Heart left ventricle (tissue), 16 donors: ENCODE data around the gene CSRP1. TPM values are rescaled to one million over a fixed set of nuclear protein-coding genes. Genes with fewer than 3 reads are reported as not detected.
"Not testable (repeated sequence)": the region's sequence is repeated elsewhere in the genome, so short reads cannot be mapped to it uniquely, and the experiment has no call there.

Source experiments
- ATAC-seq, 4 donors: fragments of 200-7000 bp; cut with Tn5 transposase; one replicate each; pipeline ENCODE4 v1.9.1; 2020 to 2022; ENCODE audit warnings: moderate library complexity in 4 of 4, mild to moderate bottlenecking in 3 of 4, moderate number of reproducible peaks in 1 of 4
- DNase-seq, 5 donors: peaks; one replicate each; pipeline ENCODE4 v3.0.0-alpha.2; 2020
- H3K27ac ChIP-seq, 12 donors: fragments of 200-600 bp; sonication (generic) in 4 of 12; one replicate each; pipeline versions ENCODE4 v1.5.0 to v1.8.0; 2016 to 2022; ENCODE audit warnings: mild to moderate bottlenecking in 2 of 12
- H3K27me3 ChIP-seq, 9 donors: fragments of 200-600 bp; sonication (generic) in 2 of 9; one replicate each; pipeline versions ENCODE4 v1.5.1 to v1.8.0; 2016 to 2022; ENCODE audit warnings: mild to moderate bottlenecking in 3 of 9
- H3K36me3 ChIP-seq, 9 donors: fragments of 200-600 bp; sonication (generic) in 2 of 9; one replicate each; pipeline versions ENCODE4 v1.5.0 to v1.8.0; 2018 to 2022; ENCODE audit warnings: mild to moderate bottlenecking in 2 of 9
- H3K4me1 ChIP-seq, 12 donors: fragments of 200-600 bp; sonication (generic) in 4 of 12; one replicate each; pipeline versions ENCODE4 v1.5.0 to v1.8.0; 2016 to 2022; ENCODE audit warnings: mild to moderate bottlenecking in 3 of 12
- H3K4me3 ChIP-seq, 12 donors: fragments of 200-600 bp; sonication (generic) in 4 of 12; one replicate each; pipeline versions ENCODE4 v1.5.0 to v1.8.0; 2017 to 2022; ENCODE audit warnings: mild to moderate bottlenecking in 9 of 12, moderate library complexity in 4 of 12
- H3K9me3 ChIP-seq, 12 donors: fragments of 200-600 bp; sonication (generic) in 4 of 12; one replicate each; pipeline versions ENCODE4 v1.5.0 to v1.8.0; 2016 to 2022; ENCODE audit warnings: mild to moderate bottlenecking in 1 of 12
- POLR2A ChIP-seq, 2 donors: fragments of 450-650 bp; IDR thresholded peaks; one replicate each; pipeline ENCODE4 v1.6.1; 2017; ENCODE audit warnings: antibody characterized with exemption in 2 of 2, mild to moderate bottlenecking in 2 of 2, moderate library complexity in 2 of 2
- WGBS, 4 donors: extraction: QIAGEN DNeasy Blood & Tissue Kit in 2 of 4; methylation state at CpG; one replicate each; pipeline versions ENCODE4 v1.1.5 to v1.1.7; 2013 to 2018; 5-methylcytosine and 5-hydroxymethylcytosine counted together
- intact Hi-C, 10 donors: fragments of 100-400 bp; cut with DNase I; formaldehyde crosslinking; loops; one replicate each; pipeline versions ENCODE4 v1.11.1 to v1.14.2; 2022
- polyA plus RNA-seq, 2 donors: library from polyadenylated mRNA; stranded (reverse); fragments of 200-250 nt; gene quantifications; one replicate each; pipeline ENCODE4 v1.2.3, GENCODE V29; 2013
- total RNA-seq, 9 donors: library from RNA; depleted of rRNA in 2 of 9; stranded (reverse); fragments of >200 nt in 2 of 9; fragmentation: NEBNext Ultra II Directional in 3 of 9; extraction: Animal tissue kit (Norgen Biotek cat#: 25700) in 3 of 9; gene quantifications; one replicate each; pipeline versions ENCODE4 v1.1.0 to v1.2.4, GENCODE V29; 2016 to 2023
- TF ChIP-seq, protein P1 (sequence below), 12 donors: fragments of 200-600 bp; sonication (generic) in 4 of 12; IDR thresholded peaks; one replicate each; pipeline versions ENCODE4 v1.5.0 to v1.8.0; 2018 to 2022; ENCODE audit warnings: antibody characterized with exemption in 12 of 12, mild to moderate bottlenecking in 5 of 12
- donor health status: ischemic (EF 13 %, LVEDD 7.1; RV severe dilation, severe dysfunction).
- donor health status: healthy with polysubstance abuse.
- donor health status: DM: no; HTN: yes; CAD: no.
- donor health status: DM: no; HTN: no; CAD: no.
- donor health status: ischemic (EF 25% LVEDD 6.9; RV normal size, moderate dysfunction).
- donor health status: ischemic (EF 25% LVEDD 5.7; RV mildly dilated, moderate dysfunction).
- donor health status: healthy.
- donor health status: DM: yes; HTN: yes; CAD: no.
- donor health status: ischemic (EF 35%, LVEDD 5.7; RV mildly dilated, moderate dysfunction).
- donor health status: nonischemic (EF 11% LVEDD 7.7; RV severe dilation, severe dysfunction).
- donor health status: DM: yes; HTN: yes; CAD: no.
- donor health status: PGD.
- donor health status: ischemic (EF 29% LVEDD 5.4; RV normal size, mild dysfunction).
- donor health status: nonischemic (EF 23%, LVEDD 6.1; RV moderate dilation, normal function).

Gene CSRP1
- total and polyA plus RNA-seq, 11 donors = 35.8 to 325 (median 78.6) TPM

DNA sequence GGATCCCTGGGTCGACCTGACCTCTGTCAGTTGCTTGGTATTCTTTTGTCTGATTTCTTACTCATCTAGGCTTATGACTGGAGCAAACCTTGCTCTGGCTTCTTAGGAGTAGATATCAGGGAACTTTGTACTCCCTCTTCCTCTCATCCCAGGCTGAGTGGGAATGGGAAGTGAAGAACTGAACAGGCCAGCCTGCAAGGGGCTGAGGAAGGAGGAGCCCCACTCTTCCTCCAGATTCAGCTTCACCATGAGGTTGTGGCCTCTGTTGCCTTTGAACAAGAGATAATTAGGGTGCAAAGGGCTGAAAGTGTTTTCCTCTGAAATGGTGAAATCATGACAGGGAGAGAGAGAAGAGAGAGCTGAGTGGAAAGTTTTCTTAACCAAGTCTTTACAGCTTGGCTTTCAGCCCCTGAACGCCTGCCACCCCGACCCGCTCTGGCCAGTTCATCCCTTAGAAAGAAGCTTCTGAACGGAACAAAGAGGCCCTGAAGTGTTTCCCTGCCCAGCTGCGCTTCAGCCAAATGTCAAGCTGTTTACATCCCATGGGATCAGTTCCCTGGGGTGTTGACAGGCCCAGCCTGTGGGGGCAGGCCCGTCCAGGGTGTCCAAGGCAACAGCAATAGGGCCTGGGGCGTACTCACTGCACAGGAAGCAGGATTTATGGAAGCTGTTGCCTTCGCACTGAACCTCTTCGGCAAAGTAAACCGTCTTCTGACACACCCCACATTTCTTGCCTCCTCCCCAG is 11.2 kb downstream of the CSRP1 start:
- intact Hi-C loops = loop anchor here in 1 of 10 donors (1.0 kb wide), 1 partner anchor 26 kb away; the partner anchor contains the start of gene PHLDA3
- no peak overlapping the region for H3K4me3 ChIP-seq
- H3K9me3 ChIP-seq = no peaks in the 10 kb centered on the region
- WGBS, 4 donors = 18 to 32% (median 28%) methylated on average over 9 to 11 of the region's 11 CpGs
- DNase-seq (peak; percentile 75 to 87 (median 85)), ATAC-seq (peak; percentile 80 to 85 (median 84))
- H3K4me1 ChIP-seq = peaks cover 23 to 93% (median 68%) of the 10 kb centered on the region in 12 donors
- H3K27me3 ChIP-seq = no peaks in the 10 kb centered on the region
- TF ChIP-seq, protein P1, sequence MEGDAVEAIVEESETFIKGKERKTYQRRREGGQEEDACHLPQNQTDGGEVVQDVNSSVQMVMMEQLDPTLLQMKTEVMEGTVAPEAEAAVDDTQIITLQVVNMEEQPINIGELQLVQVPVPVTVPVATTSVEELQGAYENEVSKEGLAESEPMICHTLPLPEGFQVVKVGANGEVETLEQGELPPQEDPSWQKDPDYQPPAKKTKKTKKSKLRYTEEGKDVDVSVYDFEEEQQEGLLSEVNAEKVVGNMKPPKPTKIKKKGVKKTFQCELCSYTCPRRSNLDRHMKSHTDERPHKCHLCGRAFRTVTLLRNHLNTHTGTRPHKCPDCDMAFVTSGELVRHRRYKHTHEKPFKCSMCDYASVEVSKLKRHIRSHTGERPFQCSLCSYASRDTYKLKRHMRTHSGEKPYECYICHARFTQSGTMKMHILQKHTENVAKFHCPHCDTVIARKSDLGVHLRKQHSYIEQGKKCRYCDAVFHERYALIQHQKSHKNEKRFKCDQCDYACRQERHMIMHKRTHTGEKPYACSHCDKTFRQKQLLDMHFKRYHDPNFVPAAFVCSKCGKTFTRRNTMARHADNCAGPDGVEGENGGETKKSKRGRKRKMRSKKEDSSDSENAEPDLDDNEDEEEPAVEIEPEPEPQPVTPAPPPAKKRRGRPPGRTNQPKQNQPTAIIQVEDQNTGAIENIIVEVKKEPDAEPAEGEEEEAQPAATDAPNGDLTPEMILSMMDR (IDR thresholded peaks at IDR 0.05) = no peak
- TF ChIP-seq POLR2A (IDR thresholded peaks at IDR 0.05) = no peak
- H3K27ac ChIP-seq = peak overlapping the region; percentile 34 to 98 (median 77)
- H3K36me3 ChIP-seq = peaks cover 0 to 44% (median 12%) of the 10 kb centered on the region in 9 donors

DNA sequence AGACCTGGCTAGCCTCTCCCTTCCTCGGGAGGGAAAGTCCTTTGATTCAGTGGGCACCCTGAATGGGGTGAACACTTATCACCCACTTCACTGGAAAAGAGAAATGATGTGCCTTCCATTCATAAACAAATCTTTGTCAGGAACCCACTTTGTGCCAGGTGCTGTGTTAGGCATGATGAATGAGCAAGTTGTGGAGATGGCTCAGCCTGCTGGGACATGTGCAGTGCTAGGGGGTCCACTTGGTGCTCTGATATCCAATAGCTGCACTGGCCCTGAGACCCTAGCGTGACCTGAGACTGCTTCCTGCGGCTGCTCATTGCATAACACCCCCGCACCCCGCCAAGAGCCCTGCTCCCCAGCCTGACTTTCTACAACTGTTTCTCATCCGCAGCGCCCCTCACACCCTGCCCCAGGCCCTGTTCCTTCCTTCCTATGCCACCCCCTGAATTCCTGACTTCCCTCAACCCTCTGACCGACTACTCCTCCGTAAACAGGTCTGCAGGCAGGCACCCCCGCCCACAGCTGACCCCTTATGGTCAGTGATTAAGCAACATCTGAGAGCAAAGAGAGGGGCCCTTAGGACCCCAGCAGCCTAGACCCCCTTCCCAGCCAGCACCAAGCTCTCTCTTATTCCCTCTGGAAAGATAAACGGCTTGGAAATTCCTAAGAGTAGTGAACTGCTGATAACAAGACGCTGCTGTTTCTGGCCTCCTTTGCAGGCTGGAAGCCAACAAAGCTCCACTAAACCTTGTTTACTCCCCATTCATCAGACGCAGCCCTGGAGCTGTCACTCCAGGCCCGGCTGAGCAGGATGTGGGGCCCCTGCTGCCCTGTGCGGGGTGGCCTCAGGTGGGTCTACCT is 12.9 kb downstream of the CSRP1 start:
- intact Hi-C loops = no loop called here
- peaks cover 23 to 90% (median 70%) of the 10 kb centered on the region in 12 donors for H3K4me1 ChIP-seq
- no peaks in the 10 kb centered on the region for H3K27me3 ChIP-seq
- peak; percentile 10 to 35 (median 19) for ATAC-seq
- no peaks in the 10 kb centered on the region for H3K9me3 ChIP-seq
- TF ChIP-seq POLR2A (IDR thresholded peaks at IDR 0.05) = no peak
- TF ChIP-seq, protein P1 (IDR thresholded peaks at IDR 0.05) = no peak
- DNase-seq = peak in 1 of 5 donors; percentile 76
- H3K4me3 ChIP-seq = no peak overlapping the region
- H3K36me3 ChIP-seq = peaks cover 0 to 52% (median 23%) of the 10 kb centered on the region in 9 donors
- H3K27ac ChIP-seq = peak overlapping the region in 9 of 12 donors; percentile 5 to 98 (median 35)
- WGBS, 4 donors = 42 to 48% (median 43%) methylated on average over 14 to 15 of the region's 15 CpGs

DNA sequence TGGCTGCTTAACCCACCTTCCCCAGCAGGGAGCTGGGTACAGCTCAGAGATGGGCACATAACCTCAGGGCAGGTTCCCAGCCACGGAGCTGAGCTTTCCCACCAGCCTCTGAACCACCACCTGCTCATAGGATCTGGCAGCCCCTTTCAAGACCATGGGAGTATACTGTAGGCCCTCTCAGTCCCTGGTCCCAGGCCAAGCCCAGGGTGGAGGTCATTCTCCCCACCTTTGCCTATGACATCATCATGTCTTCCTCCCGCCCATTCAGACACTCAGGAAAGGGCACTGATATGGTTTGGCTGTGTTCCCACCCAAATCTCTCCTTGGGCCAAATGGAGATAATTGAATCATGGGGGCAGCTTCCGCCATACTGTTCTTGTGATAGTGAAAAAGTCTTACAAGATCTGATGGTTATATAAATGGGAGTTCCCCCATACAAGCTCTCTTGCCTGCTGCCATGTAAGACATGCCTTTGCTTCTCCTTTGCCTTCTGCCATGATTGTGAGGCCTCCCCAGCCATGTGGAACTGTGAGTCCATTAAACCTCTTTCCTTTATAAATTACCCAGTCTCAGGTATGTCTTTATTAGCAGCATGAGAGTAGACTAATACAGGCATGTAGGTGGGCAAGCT is 13.8 kb downstream of the CSRP1 start:
- Histone ChIP-seq H3K27ac (peak overlapping the region in 6 of 12 donors; percentile 22 to 98 (median 70)), H3K4me1 (peaks cover 23 to 90% (median 74%) of the 10 kb centered on the region in 12 donors), H3K36me3 (peaks cover 0 to 54% (median 31%) of the 10 kb centered on the region in 9 donors)
- H3K27me3 ChIP-seq, ATAC-seq, H3K9me3 ChIP-seq, H3K4me3 ChIP-seq, intact Hi-C loops, DNase-seq: not testable (repeated sequence)
- WGBS, 4 donors = 88 to 93% (median 91%) methylated on average over 2 to 3 of the region's 3 CpGs

DNA sequence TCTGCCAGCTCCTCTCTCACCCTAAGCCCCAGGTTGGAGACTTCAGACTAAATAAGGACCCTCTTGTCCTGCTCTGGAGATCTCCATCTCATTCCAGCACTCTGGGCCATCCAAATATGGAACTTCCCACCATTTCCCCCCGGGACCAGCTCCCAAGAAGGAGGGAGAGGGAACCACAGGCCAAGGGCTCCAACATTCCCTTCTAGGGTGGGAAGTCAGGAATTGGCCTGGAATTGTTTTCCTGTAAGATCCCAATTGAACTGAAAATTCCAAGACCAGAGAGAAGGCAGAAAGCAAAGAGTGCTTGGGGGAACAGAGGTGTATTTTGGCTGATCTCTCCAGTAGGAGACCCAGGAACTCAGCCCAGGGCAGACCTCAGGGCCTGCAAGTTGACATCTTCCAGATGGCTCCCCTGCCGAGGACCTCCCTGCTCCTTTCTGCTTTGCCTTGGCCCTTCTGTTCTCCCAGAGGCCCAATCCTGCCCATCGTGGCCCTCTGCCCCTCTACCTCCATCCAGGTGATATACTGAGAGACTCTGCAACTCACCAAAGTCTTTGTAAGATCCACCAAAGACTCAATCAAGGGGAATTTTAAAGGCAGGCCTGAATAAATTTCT is 14.9 kb downstream of the CSRP1 start:
- H3K9me3 ChIP-seq = no peaks in the 10 kb centered on the region
- 60 to 75% (median 65%) methylated on average over 3 of the region's 3 CpGs for WGBS, 4 donors
- DNase-seq (peak in 1 of 5 donors; percentile 40), ATAC-seq (no peak)
- TF ChIP-seq, protein P1 (IDR thresholded peaks at IDR 0.05) = no peak
- no peak for TF ChIP-seq POLR2A (IDR thresholded peaks at IDR 0.05)
- intact Hi-C loops = no loop called here
- peaks cover 23 to 93% (median 74%) of the 10 kb centered on the region in 12 donors for H3K4me1 ChIP-seq
- H3K36me3 ChIP-seq = peaks cover 0 to 65% (median 43%) of the 10 kb centered on the region in 9 donors
- no peak overlapping the region for H3K4me3 ChIP-seq
- H3K27ac ChIP-seq = peak overlapping the region in 11 of 12 donors; percentile 4 to 98 (median 23)
- no peaks in the 10 kb centered on the region for H3K27me3 ChIP-seq
